HTR-8/SVneo (cell line): ENCODE measurements around the gene OTOS.
A peak's percentile ranks its signal among the peaks of the same experiment; 100 is the strongest.

ENCODE experiments used
- DNase-seq: peaks from one replicate; pipeline ENCODE4 v3.0.0; 2011; ENCODE audit warnings: low spot score, mixed read lengths; ENCODE audit not compliant: insufficient read length
- FAIRE-seq: peaks from 2 replicates; lab custom pipeline; 2011; peaks lifted over from hg19 to GRCh38; lab: Jason Lieb, UNC

OTOS gene

GRCh38 chr2:240168546-240169361 lies 28.3 kb upstream of the OTOS start:
- FAIRE-seq (no peak), DNase-seq (no peak)

- FAIRE-seq (no peak), DNase-seq (no peak)
These were observed 27.6 kb upstream of the OTOS start for GRCh38 chr2:240168041-240168440.

- DNase-seq, result no peak
- no peak for FAIRE-seq
These were observed 27.1 kb upstream of the OTOS start for GRCh38 chr2:240167588-240167880.

GRCh38 chr2:240166761-240167587 lies 26.5 kb upstream of the OTOS start:
- DNase-seq (no peak), FAIRE-seq (no peak)

- FAIRE-seq, result no peak
- no peak for DNase-seq
These were observed 25.7 kb upstream of the OTOS start for GRCh38 chr2:240166191-240166590.

GRCh38 chr2:240165661-240166060 lies 25.2 kb upstream of the OTOS start:
- no peak for FAIRE-seq

GRCh38 chr2:240165034-240165433 lies 24.6 kb upstream of the OTOS start:
- DNase-seq, result no peak
- no peak for FAIRE-seq

More at GRCh38 chr2:240165661-240166060, 25.2 kb upstream of the OTOS start:
- DNase-seq, result no peak

GRCh38 chr2:240164586-240164985 lies 24.1 kb upstream of the OTOS start:
- FAIRE-seq (no peak), DNase-seq (no peak)

- DNase-seq, result no peak
- FAIRE-seq, result peak; percentile 99
These were observed 23.6 kb upstream of the OTOS start for GRCh38 chr2:240163844-240164574.

GRCh38 chr2:240162939-240163714 lies 22.7 kb upstream of the OTOS start:
- no peak for FAIRE-seq
- no peak for DNase-seq

- no peak for DNase-seq
- FAIRE-seq, result no peak
These were observed 22.1 kb upstream of the OTOS start for GRCh38 chr2:240162531-240162930.

GRCh38 chr2:240162032-240162431 lies 21.6 kb upstream of the OTOS start:
- DNase-seq (no peak), FAIRE-seq (no peak)

GRCh38 chr2:240161087-240161750 lies 20.8 kb upstream of the OTOS start:
- DNase-seq (no peak), FAIRE-seq (no peak)

GRCh38 chr2:240160291-240161086 lies 20.0 kb upstream of the OTOS start:
- FAIRE-seq (no peak), DNase-seq (no peak)

GRCh38 chr2:240159251-240159839 lies 18.9 kb upstream of the OTOS start:
- FAIRE-seq (no peak), DNase-seq (no peak)

- no peak for FAIRE-seq
- no peak for DNase-seq
These were observed 16.7 kb upstream of the OTOS start for GRCh38 chr2:240157147-240157470.

GRCh38 chr2:240156435-240157146 lies 16.1 kb upstream of the OTOS start:
- FAIRE-seq, result no peak
- no peak for DNase-seq
